AG10803 (cell line): Measurements from ENCODE around the gene NANP.
A peak's percentile ranks its signal among the peaks of the same experiment; 100 is the strongest.
"Not testable (repeated sequence)": the region's sequence is repeated elsewhere in the genome, so short reads cannot be mapped to it uniquely, and the experiment has no call there.

ENCODE experiments used
- DNase-seq: peaks from one replicate; pipeline ENCODE4 v3.0.0; 2010; ENCODE audit warnings: low read depth
- H3K4me3 ChIP-seq: 2 replicates; pipeline ENCODE4 v1.5.1; 2011; ENCODE audit warnings: mild to moderate bottlenecking, low read length, control low read depth
- TF ChIP-seq, protein P1 (sequence below): conservative IDR thresholded peaks from 2 replicates; pipeline ENCODE4 v1.5.1; 2011; ENCODE audit warnings: mild to moderate bottlenecking, low read length, control low read depth, inconsistent platforms

Gene NANP, protein sequence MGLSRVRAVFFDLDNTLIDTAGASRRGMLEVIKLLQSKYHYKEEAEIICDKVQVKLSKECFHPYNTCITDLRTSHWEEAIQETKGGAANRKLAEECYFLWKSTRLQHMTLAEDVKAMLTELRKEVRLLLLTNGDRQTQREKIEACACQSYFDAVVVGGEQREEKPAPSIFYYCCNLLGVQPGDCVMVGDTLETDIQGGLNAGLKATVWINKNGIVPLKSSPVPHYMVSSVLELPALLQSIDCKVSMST

DNA sequence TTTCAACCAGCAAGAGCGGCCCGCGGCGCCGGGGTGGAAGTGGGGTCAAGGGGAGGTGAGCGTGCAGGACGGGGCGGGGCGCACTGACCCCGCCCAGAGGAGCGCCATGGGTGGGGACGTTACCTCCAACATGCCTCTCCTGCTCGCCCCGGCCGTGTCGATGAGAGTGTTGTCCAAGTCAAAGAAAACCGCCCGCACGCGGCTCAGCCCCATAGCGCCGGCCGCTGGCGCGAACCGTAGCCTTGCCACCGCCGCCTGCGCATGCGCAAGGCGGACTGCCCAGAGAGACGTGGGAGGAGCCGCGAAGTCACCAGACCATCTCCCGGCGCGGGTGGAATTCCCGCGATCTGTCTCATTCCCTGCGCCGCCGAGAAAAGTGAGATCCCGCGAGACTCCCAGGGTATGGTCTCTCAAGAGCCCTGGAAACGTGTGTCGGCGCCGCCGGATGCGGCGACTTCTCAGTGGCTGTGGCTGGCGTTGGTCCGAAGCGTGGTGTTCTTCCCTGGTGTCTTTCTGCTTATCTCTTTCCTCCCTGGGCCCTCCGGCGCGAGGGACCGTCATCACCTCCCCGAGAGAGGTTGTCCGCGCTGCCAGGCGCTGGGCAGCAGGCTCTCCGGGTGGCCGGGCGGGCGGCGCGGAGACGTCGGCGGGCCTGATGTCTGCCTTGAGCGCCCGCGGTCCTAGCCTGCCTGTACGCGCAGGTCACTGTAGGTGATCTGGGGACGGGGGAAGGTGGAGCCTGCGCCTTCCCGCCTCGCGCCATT is at the start of gene NANP:
TSS of gene NANP (minus strand) at position 279 of the 764 bp plus-strand sequence. CDS start at position 213, 66 bp downstream.
- TF ChIP-seq, protein P1, sequence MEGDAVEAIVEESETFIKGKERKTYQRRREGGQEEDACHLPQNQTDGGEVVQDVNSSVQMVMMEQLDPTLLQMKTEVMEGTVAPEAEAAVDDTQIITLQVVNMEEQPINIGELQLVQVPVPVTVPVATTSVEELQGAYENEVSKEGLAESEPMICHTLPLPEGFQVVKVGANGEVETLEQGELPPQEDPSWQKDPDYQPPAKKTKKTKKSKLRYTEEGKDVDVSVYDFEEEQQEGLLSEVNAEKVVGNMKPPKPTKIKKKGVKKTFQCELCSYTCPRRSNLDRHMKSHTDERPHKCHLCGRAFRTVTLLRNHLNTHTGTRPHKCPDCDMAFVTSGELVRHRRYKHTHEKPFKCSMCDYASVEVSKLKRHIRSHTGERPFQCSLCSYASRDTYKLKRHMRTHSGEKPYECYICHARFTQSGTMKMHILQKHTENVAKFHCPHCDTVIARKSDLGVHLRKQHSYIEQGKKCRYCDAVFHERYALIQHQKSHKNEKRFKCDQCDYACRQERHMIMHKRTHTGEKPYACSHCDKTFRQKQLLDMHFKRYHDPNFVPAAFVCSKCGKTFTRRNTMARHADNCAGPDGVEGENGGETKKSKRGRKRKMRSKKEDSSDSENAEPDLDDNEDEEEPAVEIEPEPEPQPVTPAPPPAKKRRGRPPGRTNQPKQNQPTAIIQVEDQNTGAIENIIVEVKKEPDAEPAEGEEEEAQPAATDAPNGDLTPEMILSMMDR, result no peak
- H3K4me3 ChIP-seq, result peak within 1 kb of the TSS; percentile 88
- DNase-seq, result peak; percentile 98

DNA sequence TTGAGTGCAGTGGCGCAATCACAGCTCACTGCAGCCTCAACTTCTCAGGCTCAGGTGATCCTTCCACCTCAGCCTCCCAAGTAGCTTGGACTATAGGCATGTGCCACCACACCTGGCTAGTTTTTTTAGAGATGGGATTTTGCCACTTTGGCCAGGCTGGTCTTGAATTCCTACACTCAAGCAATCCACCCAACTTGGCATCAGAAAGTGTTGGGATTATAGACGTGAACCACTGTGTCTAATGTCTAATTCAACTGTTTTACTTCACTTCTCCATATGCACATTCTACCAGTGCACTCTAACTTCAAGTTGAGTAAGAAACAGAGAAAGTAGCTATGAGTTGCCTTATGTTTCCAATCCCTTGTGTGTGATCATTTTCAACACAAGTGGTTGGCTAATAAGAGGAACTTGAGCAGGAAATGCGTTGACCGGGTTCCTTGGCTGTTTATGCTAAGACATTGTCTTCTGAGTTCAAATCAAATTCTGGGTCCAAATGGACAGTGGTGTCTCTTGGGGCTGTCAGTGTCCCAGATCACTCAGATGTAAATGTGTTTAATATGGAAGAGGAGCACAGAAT is 48.9 kb upstream of the NANP start:
- no peak for DNase-seq
- TF ChIP-seq, protein P1, result no peak
- no peak overlapping the region for H3K4me3 ChIP-seq

DNA sequence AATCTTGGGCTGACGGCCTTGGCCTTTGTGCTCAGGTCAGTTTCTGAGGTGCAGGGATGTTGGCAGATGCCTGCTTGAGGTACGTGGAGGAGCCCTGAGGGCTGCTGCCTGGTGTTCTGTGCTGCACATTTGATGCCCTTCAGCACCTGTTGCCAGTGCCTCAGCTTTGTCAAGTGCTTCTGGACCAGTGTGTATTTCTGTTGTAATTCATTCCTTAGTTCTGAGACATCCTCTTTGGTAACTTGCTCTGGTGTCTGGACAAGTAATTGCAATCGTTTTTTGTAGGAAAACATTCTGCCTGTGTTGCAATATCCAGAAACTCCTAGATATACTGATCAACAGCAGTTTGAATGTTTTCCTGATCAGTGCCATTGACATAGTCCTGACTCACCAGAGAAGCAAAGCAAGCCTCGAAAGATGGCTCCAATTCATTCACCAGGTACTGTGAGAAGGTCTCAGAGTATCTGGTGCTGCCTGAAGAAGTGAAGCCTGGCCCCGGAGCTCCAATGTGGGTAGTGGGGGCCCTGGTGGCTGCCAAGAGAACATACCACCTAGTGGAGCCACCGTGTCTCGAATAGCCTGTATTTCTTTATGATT is 46.1 kb upstream of the NANP start:
- DNase-seq, result peak; percentile 88
- TF ChIP-seq, protein P1, result peak; percentile 22
- H3K4me3 ChIP-seq, result no peak overlapping the region

DNA sequence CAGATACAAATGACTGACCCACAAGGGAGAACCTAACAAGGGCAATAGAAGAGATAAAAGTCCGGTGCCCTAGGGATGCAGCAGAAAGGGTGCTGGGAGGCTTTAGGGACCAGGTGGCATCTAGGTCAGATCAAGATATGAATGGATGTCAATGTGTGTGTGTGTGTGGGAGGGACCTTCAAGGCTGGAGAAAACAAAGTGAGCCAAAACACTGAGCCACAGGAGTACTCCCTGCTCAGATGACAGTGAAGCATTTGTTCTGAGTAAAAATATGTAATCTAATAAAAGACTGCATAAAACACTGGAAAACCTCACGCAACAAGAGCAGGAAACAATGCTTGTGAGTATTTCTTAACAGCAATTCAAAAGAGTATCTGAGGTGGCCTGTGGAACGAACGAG is 44.6 kb upstream of the NANP start:
- TF ChIP-seq, protein P1, result no peak
- DNase-seq, result no peak
- no peak overlapping the region for H3K4me3 ChIP-seq

DNA sequence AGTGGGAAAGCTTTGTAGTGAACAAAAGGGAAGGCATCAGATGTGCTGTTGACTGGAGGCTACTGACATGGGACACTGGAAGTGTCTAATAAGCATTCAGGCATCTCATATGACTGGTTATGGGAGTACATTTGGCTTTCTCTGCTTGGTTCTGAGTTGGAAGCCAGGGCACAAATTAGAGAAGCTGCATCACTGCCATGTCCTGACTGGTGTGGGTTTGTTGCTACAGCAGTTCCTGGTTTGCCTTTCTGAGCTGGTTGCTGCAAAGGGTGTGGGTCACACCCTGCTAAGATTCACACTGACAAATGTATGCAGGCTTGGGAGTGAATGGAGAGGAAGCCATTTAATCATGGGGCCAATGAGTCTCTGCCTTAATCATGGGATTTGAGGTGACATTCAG is 36.2 kb upstream of the NANP start:
- no peak for DNase-seq
- TF ChIP-seq, protein P1, result no peak
- no peak overlapping the region for H3K4me3 ChIP-seq

DNA sequence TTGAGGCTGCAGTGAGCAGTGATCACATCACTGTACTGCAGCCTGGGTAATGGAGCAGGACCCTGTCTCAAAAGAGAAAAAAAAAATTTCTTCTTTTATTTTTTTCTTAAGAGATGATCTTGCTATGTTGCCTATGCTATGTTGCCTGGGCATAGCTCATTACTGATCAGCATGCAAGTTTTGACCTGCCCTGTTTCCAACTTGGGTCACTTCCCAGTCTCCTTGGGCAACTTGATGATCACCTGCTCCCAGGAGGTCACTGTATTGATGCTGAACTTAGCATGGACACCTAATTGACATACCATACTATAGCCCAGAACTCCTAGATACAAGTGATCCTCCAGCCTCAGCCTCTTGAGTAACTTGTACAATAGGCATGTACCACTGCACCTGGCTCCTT is 30.7 kb upstream of the NANP start:
- TF ChIP-seq, protein P1, result no peak
- H3K4me3 ChIP-seq, result no peak overlapping the region
- DNase-seq, result no peak

DNA sequence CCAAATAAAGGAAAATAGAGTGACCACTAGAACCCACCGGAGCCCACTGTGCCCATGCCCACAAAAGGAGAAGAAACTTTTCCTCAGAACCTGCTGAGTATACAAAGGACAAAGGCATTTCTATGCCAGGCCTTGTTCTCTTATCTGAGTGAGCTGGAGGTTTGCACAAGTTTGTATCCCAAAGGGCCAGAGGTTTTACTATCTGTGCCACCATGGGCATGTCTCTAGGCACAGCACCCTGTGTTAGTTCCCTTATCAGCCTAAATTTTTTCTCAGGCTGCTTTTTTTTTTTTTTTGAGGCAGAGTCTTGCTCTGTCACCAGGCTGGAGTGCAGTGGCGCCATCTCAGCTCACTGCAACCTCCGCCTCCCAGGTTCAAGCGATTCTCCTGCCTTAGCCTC is 29.1 kb upstream of the NANP start:
- DNase-seq, H3K4me3 ChIP-seq: not testable (repeated sequence)
